ENCODE measurements around the gene LMTK3.

Gene LMTK3

GRCh38 chr19:48484247-48484893, 27.3 kb downstream of the LMTK3 start:
- Histone ChIP-seq H4K91ac (ENCODE audit: low read depth, low read length) (no peak overlapping the region), H2BK120ac (ENCODE audit: insufficient read depth, low read length, poor library complexity) (no peak overlapping the region), H3K79me2 (ENCODE audit: control insufficient read depth, insufficient read depth, low read length, poor library complexity) (no peaks in the 10 kb centered on the region), H2AFZ (ENCODE audit: insufficient read depth, low read length, poor library complexity) (no peak overlapping the region), H4K12ac (ENCODE audit: low read depth, low read length) (no peak overlapping the region), H2BK12ac (ENCODE audit: low read length) (no peak overlapping the region), H3K4me3 (ENCODE audit: low read depth, low read length) (no peak overlapping the region), H3K27ac (ENCODE audit: low read depth, low read length) (no peak overlapping the region), H3K27me3 (ENCODE audit: insufficient read depth, low read length) (no peaks in the 10 kb centered on the region), H3K79me1 (ENCODE audit: low read length) (no peaks in the 10 kb centered on the region), H3K36me3 (ENCODE audit: control insufficient read depth in 1 of 2, insufficient read depth in 2 of 2, low read length in 2 of 2) (peaks cover 24 to 25% of the 10 kb centered on the region in 2 experiments), H3K9ac (ENCODE audit: low read length) (no peak overlapping the region), H3K14ac (ENCODE audit: low read length) (no peak overlapping the region), H4K8ac (ENCODE audit: low read depth, low read length) (no peak overlapping the region), H3K4me1 (ENCODE audit: control insufficient read depth in 1 of 2, insufficient read depth in 2 of 2, low read length in 2 of 2) (no peaks in the 10 kb centered on the region), H3K18ac (ENCODE audit: low read length) (no peak overlapping the region), H3K23ac (ENCODE audit: low read length) (no peak overlapping the region), H3K4ac (ENCODE audit: low read depth, low read length) (no peak overlapping the region), H2BK5ac (ENCODE audit: low read depth, low read length, poor library complexity) (no peak overlapping the region), H3K9me3 (ENCODE audit: insufficient read depth, low read depth, low read length) (no peaks in the 10 kb centered on the region), H3K4me2 (ENCODE audit: low read length) (no peak overlapping the region), H2AK5ac (ENCODE audit: low read length) (no peak overlapping the region)
- WGBS (ENCODE audit: extremely low coverage, insufficient coverage, insufficient read length): no CpG with 5 or more reads among the region's 16 CpGs
- DNase-seq: no peak

- H3K9me3 ChIP-seq (ENCODE audit: insufficient read depth, low read depth, low read length): no peaks in the 10 kb centered on the region
- WGBS (ENCODE audit: extremely low coverage, insufficient coverage, insufficient read length): no CpG with 5 or more reads among the region's 3 CpGs
Measured at GRCh38 chr19:48483301-48483700, 28.3 kb downstream of the LMTK3 start.

GRCh38 chr19:48481846-48482639, 29.6 kb downstream of the LMTK3 start:
- no peak overlapping the region for H2BK5ac ChIP-seq (ENCODE audit: low read depth, low read length, poor library complexity)
- H3K79me2 ChIP-seq (ENCODE audit: control insufficient read depth, insufficient read depth, low read length, poor library complexity): no peaks in the 10 kb centered on the region
- no peak overlapping the region for H2BK12ac ChIP-seq (ENCODE audit: low read length)
- no peak overlapping the region for H3K4me3 ChIP-seq (ENCODE audit: low read depth, low read length)
- no peak overlapping the region for H3K27ac ChIP-seq (ENCODE audit: low read depth, low read length)
- no peak overlapping the region for H2AFZ ChIP-seq (ENCODE audit: insufficient read depth, low read length, poor library complexity)
- H3K18ac ChIP-seq (ENCODE audit: low read length): no peak overlapping the region
- H3K27me3 ChIP-seq (ENCODE audit: insufficient read depth, low read length): no peaks in the 10 kb centered on the region
- H3K4me1 ChIP-seq (ENCODE audit: control insufficient read depth in 1 of 2, insufficient read depth in 2 of 2, low read length in 2 of 2): no peaks in the 10 kb centered on the region
- H3K9ac ChIP-seq (ENCODE audit: low read length): no peak overlapping the region
- no peak overlapping the region for H3K4ac ChIP-seq (ENCODE audit: low read depth, low read length)
- no CpG with 5 or more reads among the region's 7 CpGs for WGBS (ENCODE audit: extremely low coverage, insufficient coverage, insufficient read length)
- no peaks in the 10 kb centered on the region for H3K9me3 ChIP-seq (ENCODE audit: insufficient read depth, low read depth, low read length)
- DNase-seq: no peak
- H3K23ac ChIP-seq (ENCODE audit: low read length): no peak overlapping the region
- H3K14ac ChIP-seq (ENCODE audit: low read length): no peak overlapping the region
- H2AK5ac ChIP-seq (ENCODE audit: low read length): no peak overlapping the region
- no peak overlapping the region for H3K4me2 ChIP-seq (ENCODE audit: low read length)
- peaks cover 46 to 47% of the 10 kb centered on the region in 2 experiments for H3K36me3 ChIP-seq (ENCODE audit: control insufficient read depth in 1 of 2, insufficient read depth in 2 of 2, low read length in 2 of 2)
- H4K8ac ChIP-seq (ENCODE audit: low read depth, low read length): no peak overlapping the region
- no peak overlapping the region for H4K12ac ChIP-seq (ENCODE audit: low read depth, low read length)
- H3K79me1 ChIP-seq (ENCODE audit: low read length): no peaks in the 10 kb centered on the region
- H2BK120ac ChIP-seq (ENCODE audit: insufficient read depth, low read length, poor library complexity): no peak overlapping the region
- no peak overlapping the region for H4K91ac ChIP-seq (ENCODE audit: low read depth, low read length)

More at GRCh38 chr19:48483301-48483700, 28.3 kb downstream of the LMTK3 start:
- Histone ChIP-seq H3K23ac (ENCODE audit: low read length) (no peak overlapping the region), H3K4ac (ENCODE audit: low read depth, low read length) (no peak overlapping the region), H3K4me2 (ENCODE audit: low read length) (no peak overlapping the region), H3K27ac (ENCODE audit: low read depth, low read length) (no peak overlapping the region), H3K18ac (ENCODE audit: low read length) (no peak overlapping the region), H4K91ac (ENCODE audit: low read depth, low read length) (no peak overlapping the region), H4K12ac (ENCODE audit: low read depth, low read length) (no peak overlapping the region), H3K14ac (ENCODE audit: low read length) (no peak overlapping the region), H2BK12ac (ENCODE audit: low read length) (no peak overlapping the region), H4K8ac (ENCODE audit: low read depth, low read length) (no peak overlapping the region), H3K27me3 (ENCODE audit: insufficient read depth, low read length) (no peaks in the 10 kb centered on the region), H2AK5ac (ENCODE audit: low read length) (no peak overlapping the region), H2AFZ (ENCODE audit: insufficient read depth, low read length, poor library complexity) (no peak overlapping the region), H3K79me1 (ENCODE audit: low read length) (no peaks in the 10 kb centered on the region), H3K9ac (ENCODE audit: low read length) (no peak overlapping the region), H2BK5ac (ENCODE audit: low read depth, low read length, poor library complexity) (no peak overlapping the region), H3K79me2 (ENCODE audit: control insufficient read depth, insufficient read depth, low read length, poor library complexity) (no peaks in the 10 kb centered on the region), H3K4me1 (ENCODE audit: control insufficient read depth in 1 of 2, insufficient read depth in 2 of 2, low read length in 2 of 2) (no peaks in the 10 kb centered on the region), H3K4me3 (ENCODE audit: low read depth, low read length) (no peak overlapping the region), H2BK120ac (ENCODE audit: insufficient read depth, low read length, poor library complexity) (no peak overlapping the region), H3K36me3 (ENCODE audit: control insufficient read depth in 1 of 2, insufficient read depth in 2 of 2, low read length in 2 of 2) (peaks cover 33 to 35% of the 10 kb centered on the region in 2 experiments)
- no peak for DNase-seq

GRCh38 chr19:48480558-48481500, 30.8 kb downstream of the LMTK3 start:
- no peak overlapping the region for H2AFZ ChIP-seq (ENCODE audit: insufficient read depth, low read length, poor library complexity)
- peak in 1 of 2 donors; percentile 26 for DNase-seq
- no peak overlapping the region for H3K23ac ChIP-seq (ENCODE audit: low read length)
- H4K91ac ChIP-seq (ENCODE audit: low read depth, low read length): no peak overlapping the region
- no peak overlapping the region for H3K4me2 ChIP-seq (ENCODE audit: low read length)
- no peaks in the 10 kb centered on the region for H3K79me1 ChIP-seq (ENCODE audit: low read length)
- no peaks in the 10 kb centered on the region for H3K79me2 ChIP-seq (ENCODE audit: control insufficient read depth, insufficient read depth, low read length, poor library complexity)
- H3K14ac ChIP-seq (ENCODE audit: low read length): no peak overlapping the region
- H3K36me3 ChIP-seq (ENCODE audit: control insufficient read depth in 1 of 2, insufficient read depth in 2 of 2, low read length in 2 of 2): peaks cover 57 to 59% of the 10 kb centered on the region in 2 experiments
- H3K18ac ChIP-seq (ENCODE audit: low read length): no peak overlapping the region
- no peak overlapping the region for H2AK5ac ChIP-seq (ENCODE audit: low read length)
- no peak overlapping the region for H4K12ac ChIP-seq (ENCODE audit: low read depth, low read length)
- no peak overlapping the region for H2BK120ac ChIP-seq (ENCODE audit: insufficient read depth, low read length, poor library complexity)
- no peak overlapping the region for H3K4ac ChIP-seq (ENCODE audit: low read depth, low read length)
- no peak overlapping the region for H3K4me3 ChIP-seq (ENCODE audit: low read depth, low read length)
- no peak overlapping the region for H3K9ac ChIP-seq (ENCODE audit: low read length)
- H2BK12ac ChIP-seq (ENCODE audit: low read length): no peak overlapping the region
- H2BK5ac ChIP-seq (ENCODE audit: low read depth, low read length, poor library complexity): no peak overlapping the region
- no peaks in the 10 kb centered on the region for H3K9me3 ChIP-seq (ENCODE audit: insufficient read depth, low read depth, low read length)
- H3K27ac ChIP-seq (ENCODE audit: low read depth, low read length): no peak overlapping the region
- H3K27me3 ChIP-seq (ENCODE audit: insufficient read depth, low read length): no peaks in the 10 kb centered on the region
- H4K8ac ChIP-seq (ENCODE audit: low read depth, low read length): no peak overlapping the region
- no peaks in the 10 kb centered on the region for H3K4me1 ChIP-seq (ENCODE audit: control insufficient read depth in 1 of 2, insufficient read depth in 2 of 2, low read length in 2 of 2)
- no CpG with 5 or more reads among the region's 52 CpGs for WGBS (ENCODE audit: extremely low coverage, insufficient coverage, insufficient read length)

Measured in trophoblast cell (in vitro differentiated cells and primary cell).